ENCODE data around the gene CNTNAP3B. TPM values are rescaled to one million over a fixed set of nuclear protein-coding genes. Genes with fewer than 3 reads are reported as not detected.
"Not testable (repeated sequence)": the region's sequence is repeated elsewhere in the genome, so short reads cannot be mapped to it uniquely, and the experiment has no call there.

The CNTNAP3B gene
- total RNA-seq, 1 experiment from 2014 or later = 0.11 TPM

DNA sequence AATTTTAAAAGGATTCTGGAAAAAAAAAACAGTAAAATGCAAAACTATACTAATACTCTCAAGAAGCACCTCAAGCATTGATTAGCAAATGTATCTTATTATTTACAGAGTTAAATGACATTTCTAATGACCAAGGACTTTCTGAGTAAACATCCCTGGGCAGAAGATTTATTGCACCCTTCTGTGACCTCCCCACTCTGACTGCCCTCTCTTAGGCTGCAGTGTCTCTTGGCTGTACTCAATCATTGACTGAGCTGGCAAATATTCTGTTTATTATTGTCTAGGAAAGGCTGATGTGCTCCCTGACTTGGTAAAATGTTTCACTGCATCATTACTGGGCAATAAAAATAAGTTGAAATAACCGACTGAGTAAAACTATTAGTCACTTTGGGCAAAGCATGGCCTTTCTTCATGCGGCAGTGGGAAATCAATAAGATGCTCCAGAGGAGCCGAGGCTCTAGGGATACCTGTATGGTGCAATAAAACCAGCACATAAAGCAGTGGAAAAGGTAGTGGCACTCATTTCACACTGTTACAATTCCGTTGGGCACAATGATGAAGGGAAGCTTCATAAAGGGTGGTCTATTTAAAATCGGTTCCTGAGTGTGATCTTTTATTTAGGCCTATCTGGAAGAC lies 151.1 kb downstream of the CNTNAP3B start:
- DNase-seq (ENCODE audit: low read depth) = not testable (repeated sequence)

DNA sequence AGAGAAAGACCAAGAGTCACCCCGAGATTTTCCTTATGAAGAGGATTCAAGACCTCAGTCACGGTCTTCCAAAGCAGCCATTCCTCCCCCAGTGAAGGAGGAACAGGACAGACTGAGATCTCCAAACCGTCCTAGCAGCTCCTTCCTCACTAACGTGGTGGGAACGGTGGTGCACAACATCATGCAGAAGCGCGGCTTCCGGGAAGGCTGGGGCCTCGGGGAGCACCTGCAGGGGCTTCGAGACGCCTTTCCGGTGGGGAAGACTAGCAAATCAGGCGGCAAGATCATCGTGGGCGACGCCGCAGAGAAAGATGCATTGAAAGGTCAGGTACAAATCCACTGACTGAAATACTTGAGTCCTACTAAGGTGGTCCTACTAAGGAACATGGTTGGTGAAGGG lies 154.3 kb downstream of the CNTNAP3B start:
- not testable (repeated sequence) for DNase-seq (ENCODE audit: low read depth)

DNA sequence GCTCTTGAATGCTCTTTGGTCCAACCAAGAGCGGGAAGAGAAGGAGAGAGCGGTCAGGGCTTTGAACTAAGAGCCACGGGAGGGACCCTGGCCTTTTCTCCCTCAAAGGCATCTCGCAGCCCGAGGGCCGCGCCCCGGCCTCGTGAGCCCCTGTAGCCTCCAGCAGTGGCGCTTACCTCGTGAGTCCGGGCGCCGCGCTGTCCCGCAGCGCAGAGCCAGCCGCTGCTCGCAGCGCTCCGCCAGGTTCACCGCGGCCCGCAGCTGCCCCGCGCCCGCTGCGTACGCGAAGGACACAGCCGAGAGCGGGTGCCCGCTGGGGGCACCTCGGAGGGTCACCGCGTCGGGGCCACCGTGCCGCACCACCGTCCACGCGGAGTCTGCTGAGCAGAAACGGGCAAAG lies 176.2 kb downstream of the CNTNAP3B start:
- not testable (repeated sequence) for DNase-seq (ENCODE audit: low read depth)

DNA sequence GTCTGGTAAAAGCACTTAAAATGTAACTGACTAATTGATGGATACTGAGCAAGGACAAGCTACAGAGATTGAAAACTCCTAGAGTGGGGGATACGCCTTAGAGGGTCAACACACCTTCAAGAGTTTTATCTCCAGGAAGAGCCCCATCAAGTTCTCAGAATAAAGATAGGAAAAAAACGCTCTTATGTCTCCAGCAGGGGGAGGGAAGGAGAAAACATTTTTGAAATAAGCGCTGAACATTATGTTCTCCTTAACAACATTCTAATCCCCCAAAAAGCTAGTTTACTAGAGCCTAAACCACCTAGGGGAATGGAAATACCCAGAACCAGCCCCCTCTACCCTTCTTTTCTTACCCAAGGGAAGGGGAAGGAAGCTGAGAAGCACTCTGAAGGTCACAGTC lies 187.5 kb downstream of the CNTNAP3B start:
- not testable (repeated sequence) for DNase-seq (ENCODE audit: low read depth)

DNA sequence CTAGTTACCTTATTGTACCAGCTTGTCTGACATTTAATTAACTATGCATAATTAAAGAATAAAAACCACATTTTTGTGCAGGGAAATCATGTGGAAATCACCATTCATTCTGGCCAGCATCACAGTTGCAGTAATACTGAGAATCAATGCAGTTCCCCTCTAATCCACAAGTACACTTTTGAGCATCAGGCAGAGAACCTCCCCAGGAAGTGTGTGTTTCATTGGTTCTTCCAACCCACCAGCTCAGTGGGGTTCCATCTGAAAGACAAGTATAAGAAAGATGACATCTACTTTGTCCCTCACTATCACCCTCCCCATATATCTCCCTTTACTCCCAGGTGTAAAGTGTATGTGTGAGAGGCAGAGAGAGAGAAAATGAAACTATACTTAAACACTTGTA lies 191.1 kb downstream of the CNTNAP3B start:
- DNase-seq (ENCODE audit: low read depth) = not testable (repeated sequence)

DNA sequence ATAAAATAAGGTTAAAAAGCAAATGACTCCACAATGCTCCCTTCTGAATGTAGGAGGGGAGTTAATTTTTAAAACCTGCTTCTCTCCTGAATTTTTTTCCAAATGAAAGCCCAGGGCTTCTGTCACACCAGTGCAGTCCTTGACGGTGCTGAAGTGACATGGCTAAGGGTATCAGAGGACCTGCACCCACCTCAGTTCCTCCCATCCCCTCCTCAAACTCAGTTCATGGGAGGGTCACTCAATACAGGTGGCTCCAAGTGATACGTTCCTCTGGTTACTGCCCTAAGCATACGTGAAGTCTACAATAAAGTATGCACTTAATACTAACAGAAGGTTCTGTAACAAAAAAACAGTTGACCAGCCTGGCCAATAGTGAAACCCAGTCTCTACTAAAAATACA lies 193.5 kb downstream of the CNTNAP3B start:
- DNase-seq (ENCODE audit: low read depth) = not testable (repeated sequence)

DNA sequence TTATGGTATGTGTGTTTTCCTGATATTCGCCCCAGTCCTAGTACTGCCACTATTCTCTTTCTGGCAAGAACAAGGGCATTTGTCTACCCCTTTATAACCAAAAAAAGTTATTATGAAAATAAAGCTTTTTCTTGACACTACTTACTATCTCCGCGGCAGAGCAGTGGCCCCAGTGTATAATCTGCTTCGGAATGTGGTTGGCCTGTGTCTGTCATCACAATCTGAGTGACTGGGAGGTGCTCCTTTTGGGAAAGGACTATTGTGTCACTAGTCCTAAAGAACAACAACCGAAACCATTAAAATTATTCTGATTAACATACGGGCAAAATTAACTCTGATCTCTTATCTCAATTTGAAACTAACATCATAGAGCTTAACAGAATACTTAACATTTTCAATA lies 200.1 kb downstream of the CNTNAP3B start:
- not testable (repeated sequence) for DNase-seq (ENCODE audit: low read depth)

DNA sequence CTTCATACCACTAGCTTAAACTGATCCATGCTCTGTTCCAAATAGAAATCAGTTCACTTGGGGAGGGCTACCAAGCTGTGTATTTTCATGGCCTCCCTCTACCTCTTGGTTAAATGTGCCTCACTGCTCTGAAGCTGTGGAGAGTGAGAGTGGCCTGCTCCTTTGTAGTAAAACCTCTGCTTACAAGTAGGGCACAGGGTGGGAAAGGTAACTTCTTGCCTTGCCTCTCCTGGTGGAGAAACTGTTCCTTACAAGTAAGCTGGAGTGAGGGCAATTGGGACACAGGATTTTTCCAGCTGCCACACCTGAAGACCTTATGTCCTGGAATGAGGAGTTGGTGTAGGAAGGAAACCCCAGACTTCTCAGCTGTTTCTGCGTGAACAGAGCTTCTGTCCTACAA lies 211.9 kb downstream of the CNTNAP3B start:
- DNase-seq (ENCODE audit: low read depth) = not testable (repeated sequence)

DNA sequence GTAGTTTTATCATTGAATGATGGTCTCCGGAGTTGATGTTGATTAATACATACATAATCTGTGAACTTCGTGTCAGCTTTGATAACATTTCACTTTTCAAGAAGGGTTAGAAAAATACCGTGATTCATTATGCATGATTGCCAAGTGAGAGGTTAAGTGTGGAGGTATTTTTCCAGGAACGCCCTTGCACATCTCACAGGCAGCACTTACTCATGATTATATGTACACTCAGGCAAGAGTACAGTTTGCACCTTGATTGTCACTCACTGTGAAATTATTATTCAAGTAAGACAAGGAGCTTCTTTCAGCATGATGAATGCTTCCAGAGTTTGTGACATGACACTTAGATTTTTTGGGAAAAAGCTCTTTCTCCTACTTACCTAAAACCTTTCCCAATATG lies 223.7 kb downstream of the CNTNAP3B start:
- DNase-seq (ENCODE audit: low read depth) = not testable (repeated sequence)

DNA sequence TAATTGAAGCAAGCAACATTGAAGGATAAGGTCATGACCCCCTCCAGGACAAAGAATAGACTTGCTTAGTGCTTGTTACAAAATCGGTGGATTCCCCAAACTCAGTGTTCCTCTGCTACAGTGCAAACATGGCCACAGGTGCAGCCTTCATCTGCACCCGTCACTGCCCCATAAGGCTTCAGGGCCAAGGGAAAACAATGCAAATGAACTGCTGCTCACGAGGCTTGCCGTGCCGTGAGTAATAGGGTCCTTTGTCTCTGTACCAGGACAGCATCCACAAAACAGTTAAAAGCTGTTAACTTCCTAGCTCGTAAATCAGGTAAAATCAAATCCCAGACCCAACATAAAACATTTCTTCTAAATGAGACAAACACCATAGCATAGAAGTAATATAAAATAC lies 226.5 kb downstream of the CNTNAP3B start:
- DNase-seq (ENCODE audit: low read depth) = not testable (repeated sequence)

DNA sequence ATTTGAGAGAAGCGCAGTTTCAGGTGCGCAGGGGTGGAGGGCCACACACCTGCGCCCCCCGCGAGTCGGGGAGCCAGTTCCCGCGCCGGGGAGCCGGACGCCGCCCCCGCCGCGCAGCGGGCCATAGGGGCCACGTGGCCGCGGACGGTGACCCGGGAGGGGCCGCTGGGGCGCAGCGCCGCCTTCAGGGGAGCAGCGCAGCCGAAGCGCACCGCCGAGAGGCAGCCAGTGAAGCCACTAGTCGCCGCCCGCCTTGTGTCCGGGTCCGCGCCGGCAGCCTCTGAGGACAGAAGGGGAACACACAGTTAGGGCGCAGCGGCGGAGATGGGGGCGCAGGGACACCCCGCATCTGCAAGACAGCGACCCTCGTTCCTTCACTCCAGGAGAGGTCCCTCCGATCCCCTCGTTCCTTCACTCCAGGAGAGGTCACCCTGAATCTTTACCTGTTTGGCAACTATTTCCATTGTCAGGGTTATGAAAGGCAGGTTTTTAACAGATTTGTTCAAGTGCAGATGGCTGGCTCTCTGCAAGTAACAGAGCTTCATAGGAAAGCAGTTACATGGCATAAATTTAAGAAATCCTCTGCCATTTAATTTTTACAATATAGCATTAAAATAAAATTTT lies 230.4 kb downstream of the CNTNAP3B start:
- not testable (repeated sequence) for DNase-seq (ENCODE audit: low read depth)

DNA sequence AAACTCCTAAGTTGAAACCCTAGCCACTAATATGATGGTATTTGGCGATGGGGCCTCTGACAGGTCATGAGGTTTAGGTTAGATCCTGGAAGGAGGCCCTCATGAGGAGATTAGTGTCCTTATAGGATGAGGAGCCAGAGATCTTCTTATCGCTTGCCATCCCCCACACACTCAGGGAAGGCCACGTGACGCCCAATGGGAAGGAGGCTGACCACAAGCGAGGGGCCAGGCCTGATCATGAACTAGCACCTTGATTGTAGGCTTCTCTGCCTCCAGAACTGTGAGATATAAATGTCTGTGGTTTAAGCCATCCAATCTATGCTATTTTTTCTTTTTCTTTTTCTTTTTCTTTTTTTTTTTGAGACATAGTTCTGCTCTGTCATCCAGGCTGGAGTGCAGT lies 254.7 kb downstream of the CNTNAP3B start:
- not testable (repeated sequence) for DNase-seq (ENCODE audit: low read depth)

DNA sequence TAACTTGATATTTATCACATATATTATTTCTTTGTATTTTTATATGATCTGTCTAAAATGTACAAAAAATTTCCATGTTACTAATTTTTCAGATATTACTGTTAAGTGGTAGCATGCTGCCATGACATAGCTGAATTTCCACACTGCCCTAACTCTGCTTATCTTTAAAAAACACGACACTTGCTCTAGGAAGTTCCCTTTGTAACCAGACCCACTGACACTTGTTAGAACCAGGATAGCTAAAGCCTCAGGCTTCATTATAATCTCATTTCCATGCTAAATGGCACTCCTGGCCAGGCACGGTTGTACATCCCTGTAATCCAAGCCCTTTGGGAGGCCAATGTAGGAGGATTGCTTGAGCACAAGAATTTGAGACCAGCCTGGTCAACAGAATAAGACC lies 273.8 kb downstream of the CNTNAP3B start:
- DNase-seq (ENCODE audit: low read depth) = not testable (repeated sequence)

DNA sequence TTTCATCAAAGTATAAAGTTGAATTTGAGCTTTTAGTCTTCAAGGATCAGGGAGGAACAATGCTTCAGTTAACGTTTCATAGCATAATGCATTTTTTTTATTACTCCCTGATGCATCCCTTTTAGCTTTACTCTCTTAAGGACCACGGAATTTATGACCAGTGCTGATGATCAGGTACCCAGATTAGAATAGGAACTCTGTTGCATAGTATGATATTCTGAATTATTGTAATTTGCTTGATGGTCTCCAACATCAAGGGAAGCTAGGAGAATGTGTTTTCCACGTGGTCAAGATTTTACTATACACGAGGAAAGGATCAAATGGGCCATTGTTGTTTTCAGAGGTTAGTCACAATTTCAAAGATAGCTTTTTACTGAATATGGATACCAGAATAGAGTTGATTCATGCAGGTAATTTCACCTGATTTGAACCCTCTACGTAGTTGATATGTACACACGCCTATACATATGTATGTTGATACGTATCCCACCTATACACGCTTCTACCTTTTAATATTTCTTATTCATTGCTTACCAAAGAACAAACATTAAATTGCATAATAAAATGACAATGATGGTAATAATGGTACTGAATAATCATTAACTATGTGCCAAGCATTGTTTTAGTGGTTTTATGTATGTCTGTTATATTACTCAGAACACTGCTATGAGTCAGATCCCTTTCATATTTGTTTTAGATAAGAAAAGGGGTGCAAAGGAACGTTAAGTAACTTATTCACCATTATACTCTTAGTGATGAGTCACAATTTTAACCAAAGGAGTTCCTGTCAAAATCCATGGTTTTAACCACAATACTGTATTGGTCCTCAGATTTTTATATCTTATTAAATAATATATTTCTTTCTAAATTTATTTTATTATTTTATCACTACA lies 277.1 kb downstream of the CNTNAP3B start:
- DNase-seq (ENCODE audit: low read depth) = not testable (repeated sequence)

DNA sequence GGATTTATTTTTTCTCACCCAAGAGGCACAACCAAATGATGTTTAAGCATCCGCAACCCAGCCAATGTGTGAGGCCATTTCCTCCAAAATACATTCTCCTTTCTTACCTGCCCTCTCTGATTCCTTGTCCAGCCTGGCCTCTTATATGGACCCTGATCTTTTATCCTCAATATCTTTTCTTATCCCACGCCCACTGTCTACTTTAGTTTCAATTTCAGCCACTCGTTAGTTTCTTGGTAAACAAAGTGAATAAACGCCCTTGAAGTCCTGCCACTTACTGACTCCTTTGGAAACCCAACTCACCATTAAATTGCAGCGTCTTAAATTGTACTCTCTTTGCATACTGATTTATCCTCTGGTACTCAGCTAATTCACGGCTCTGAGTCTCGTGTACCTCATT lies 281.4 kb downstream of the CNTNAP3B start:
- DNase-seq (ENCODE audit: low read depth) = not testable (repeated sequence)

Other genes with a start within 250 kb of the CNTNAP3B start
- not detected in 2 replicates for gene SPATA31A6, start 54.2 kb upstream of the CNTNAP3B start, total RNA-seq (2014; rRNA removed)

All from LHCN-M2 (cell line).